NCI-H2107 treated with DMSO at 0.1 percent for 48 hours (cell line): Measurements from ENCODE around the gene DROSHA.

Experiments
- DNase-seq: peaks from one replicate; lab custom pipeline; 2025; ENCODE audit not compliant: unreplicated experiment; lab: John Stamatoyannopoulos, UW

The DROSHA gene

DNA sequence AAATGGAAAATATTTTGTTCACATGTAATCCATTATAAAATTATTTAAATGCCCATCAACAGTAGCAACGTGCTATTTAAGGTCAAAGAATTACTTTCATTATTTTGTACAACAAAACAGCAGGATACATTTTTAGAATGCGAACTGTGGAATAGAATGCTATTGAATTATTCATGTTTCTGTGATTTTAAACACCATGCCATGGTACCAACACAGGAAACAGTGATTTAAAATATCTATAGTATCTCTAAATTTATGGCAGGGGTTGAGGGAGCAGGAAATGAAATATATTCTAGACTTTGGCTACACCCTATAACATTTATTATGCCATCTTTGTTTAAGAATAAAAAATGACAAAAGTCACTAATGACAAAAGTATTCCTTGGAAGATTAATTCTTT, 62.4 kb downstream of the DROSHA start:
- no peak for DNase-seq

- no peak for DNase-seq
These were observed 66.6 kb downstream of the DROSHA start for GRCh38 chr5:31465291-31465690.

GRCh38 chr5:31464081-31464480, 67.8 kb downstream of the DROSHA start:
- DNase-seq: no peak

- no peak for DNase-seq
These were observed 68.5 kb downstream of the DROSHA start for GRCh38 chr5:31463351-31463750.

- no peak for DNase-seq
These were observed 72.3 kb downstream of the DROSHA start for GRCh38 chr5:31459594-31459993.

- DNase-seq: no peak
These were observed 76.7 kb downstream of the DROSHA start for GRCh38 chr5:31455172-31455571.

DNA sequence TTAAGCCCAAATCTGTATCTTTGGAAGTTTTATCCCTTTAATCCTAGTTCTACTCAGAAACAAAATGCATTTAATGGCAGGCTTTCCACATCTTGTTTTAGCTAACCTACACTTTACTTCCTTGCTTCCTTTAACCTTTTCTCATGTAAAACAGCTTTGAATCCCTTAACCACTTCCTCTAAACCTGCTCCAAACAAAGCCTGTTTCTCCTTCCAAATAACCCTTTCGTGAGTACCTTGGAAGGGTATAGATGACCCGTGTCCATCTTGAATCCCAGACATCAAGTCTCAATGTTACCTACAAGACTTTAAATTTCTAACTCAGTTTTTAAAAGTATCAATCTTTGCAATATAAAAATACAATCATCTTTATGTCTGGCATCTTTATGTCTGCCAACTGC, 78.4 kb downstream of the DROSHA start:
- DNase-seq: no peak

- no peak for DNase-seq
These were observed 79.6 kb downstream of the DROSHA start for GRCh38 chr5:31452314-31452713.

GRCh38 chr5:31449962-31450361, 81.9 kb downstream of the DROSHA start:
- no peak for DNase-seq

DNA sequence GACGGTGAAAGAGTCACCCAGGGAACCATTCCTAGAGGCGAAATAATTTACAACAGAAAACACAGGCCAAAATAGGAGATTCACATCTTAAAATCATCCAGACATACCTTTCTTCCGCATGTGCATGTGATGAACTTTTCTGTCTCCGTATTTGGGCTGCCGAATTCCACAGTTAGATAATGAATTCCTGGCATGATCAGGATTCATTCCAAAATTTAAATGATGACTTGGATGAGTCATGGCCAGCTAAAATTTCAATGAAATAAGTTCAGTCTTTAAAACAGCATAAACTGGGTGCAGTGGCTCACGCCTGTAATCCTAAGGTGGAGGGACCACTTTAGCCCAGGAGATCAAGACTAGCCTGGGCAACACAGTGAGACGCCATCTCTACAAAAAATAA, 82.7 kb downstream of the DROSHA start:
- no peak for DNase-seq

DNA sequence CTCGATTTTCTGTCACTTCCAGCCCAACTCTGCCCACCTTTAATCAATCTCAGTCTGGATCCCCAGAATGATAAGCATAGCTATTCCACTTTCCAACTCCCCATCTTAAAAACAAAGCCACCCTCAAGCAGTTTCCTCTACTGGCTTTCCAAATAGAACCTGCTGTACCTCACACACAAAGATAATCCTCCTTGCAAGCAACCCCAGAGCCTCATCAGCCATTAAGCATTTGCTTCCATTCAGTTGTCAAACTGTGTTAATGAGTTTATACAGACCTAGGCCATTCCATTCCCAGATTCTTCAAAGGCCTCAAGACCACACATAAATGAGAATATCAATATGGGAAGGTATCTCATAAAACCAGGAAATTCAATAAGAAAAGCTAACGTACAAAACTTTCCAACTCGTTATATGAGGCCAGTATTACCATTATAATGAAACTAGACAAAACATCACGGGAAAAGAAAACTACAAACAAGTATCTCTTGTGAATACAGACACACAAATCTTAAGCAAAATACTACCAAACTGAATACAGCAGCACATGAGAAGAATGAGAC, 86.8 kb downstream of the DROSHA start:
- no peak for DNase-seq

- DNase-seq: no peak
These were observed 88.3 kb downstream of the DROSHA start for GRCh38 chr5:31443572-31443971.

DNA sequence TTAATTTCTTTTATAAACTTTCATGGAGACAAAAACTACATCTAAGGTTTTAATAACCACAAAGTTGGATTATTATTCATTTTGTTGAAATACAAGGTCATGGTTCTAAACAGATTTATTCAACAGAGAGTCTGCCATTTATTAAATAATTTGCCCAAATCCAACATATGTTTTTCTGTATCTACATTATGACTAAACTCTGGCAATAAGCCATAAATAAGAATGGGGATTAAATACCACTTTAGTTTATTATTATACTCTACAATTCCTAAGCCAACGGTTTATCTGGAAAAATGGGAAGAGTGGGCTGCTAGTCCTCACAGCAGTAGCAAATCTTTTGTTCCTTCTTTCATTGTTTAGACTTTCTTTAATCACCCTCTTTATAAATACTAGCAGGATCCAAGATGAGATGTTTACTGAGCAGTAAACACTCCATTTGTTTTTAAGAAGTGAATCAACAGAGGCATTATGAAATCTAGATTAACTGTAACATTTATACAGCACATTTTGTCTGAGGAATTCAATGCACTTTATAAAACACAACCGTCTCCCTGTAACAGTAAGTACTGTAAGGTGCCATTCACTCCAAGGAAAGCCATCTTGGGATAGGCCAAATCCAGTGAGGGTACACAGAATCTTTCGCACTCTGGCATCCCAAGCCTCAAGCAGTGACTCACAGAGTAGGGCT, 89.7 kb downstream of the DROSHA start:
- DNase-seq: no peak

DNA sequence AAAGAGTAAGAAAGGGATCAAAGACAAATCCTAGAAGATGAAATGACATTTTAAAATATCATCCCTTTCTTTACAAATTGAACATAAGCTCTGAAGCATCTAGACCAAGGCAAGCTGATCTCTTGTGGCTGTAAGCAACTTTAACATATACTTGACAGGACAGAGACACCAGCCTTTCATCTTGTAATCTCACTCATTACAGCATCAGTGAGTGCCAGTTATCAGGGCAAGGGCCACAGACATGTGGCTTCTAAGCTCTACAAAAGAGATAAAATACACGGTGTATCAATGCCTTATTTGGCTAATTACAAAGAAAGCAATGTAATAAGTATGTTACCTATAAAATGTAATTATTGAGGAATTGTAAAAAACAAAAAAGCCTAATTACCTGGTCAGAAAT, 95.0 kb downstream of the DROSHA start:
- no peak for DNase-seq

GRCh38 chr5:31435730-31436129, 96.2 kb downstream of the DROSHA start:
- no peak for DNase-seq

- no peak for DNase-seq
These were observed 97.0 kb downstream of the DROSHA start for GRCh38 chr5:31434898-31435297.

DNA sequence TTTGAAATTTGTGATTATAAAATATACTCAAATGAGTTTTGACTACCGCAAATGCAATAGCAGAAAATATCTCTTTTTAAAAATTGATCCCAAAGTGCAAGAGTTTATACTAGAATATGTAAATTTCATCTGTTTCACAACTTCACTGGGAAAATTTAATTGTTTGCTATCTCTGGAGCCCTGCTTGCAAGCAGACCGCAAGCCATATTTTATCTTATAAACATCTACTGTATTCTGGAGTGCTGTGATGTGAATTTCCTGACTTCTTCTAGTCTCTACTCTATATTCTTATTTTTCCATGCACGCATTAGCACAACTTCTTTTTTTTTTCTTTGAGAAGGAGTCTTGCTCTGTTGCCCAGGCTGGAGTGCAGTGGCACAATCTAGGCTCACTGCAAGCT, 98.7 kb downstream of the DROSHA start:
- DNase-seq: no peak

- no peak for DNase-seq
These were observed 104.1 kb downstream of the DROSHA start for GRCh38 chr5:31427724-31428309.

- DNase-seq: no peak
These were observed 104.7 kb downstream of the DROSHA start for GRCh38 chr5:31427013-31427723.

DNA sequence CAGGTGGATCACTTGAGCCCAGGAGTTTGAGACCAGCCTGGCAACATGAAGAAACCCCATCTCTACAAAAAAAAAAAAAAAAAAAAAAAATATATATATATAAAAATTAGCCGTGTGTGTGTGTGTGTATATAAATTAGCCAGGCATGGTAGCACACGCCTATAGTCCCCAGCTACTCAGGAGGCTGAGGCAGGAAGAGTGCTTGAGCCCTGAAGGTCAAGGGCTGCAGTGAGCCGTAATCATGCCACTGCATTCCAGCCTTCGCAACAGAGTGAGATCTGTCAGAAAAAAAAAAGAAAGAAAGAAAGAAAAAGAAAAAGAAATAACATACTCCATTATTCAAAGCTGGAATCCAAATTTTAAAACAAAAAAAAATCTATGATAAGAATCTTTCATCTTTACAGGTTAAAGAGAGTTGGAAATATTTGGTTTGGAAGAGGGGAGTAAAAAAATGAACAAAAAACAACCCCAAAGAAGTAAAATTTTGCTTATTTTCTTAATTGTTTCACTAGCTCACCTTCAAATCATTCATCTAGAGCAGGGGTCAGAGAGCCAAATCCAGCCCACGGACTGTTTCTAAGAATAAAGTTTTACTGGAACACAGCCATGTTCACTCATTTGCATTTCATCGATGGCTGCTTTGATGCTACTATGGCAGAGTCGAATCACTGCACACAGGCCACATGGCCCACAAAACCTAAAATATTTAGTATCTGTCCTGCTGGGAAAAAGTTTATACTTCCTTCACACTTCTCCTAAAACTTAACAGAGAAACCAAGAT, 109.9 kb downstream of the DROSHA start:
- no peak for DNase-seq

DNA sequence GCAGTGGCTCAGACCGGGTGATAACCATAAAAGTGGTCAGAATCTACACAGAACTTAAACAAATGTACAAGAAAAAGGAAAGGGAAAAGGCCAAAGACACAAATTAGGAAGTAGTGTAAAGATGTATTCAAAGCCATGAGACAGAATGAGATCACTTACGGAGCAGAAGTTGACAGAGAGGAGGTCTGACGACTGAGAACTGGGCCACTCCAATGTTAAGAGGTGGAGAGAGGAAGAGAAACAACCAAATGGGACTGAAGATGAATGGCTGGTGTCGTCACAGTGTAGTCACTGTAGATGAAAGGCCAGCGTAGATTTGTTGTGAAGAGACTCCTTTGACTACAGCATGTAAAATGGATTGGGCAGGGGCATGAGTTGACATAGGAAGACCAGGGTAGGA, 114.4 kb downstream of the DROSHA start:
- DNase-seq: no peak
